ENCODE data around the gene IRF1. TPM values are rescaled to one million over a fixed set of nuclear protein-coding genes. Genes with fewer than 3 reads are reported as not detected.

IRF1 gene
- total RNA-seq, result 22.0 and 32.7 TPM in 2 replicates

GRCh38 chr5:132490484-132491367, at the start of gene IRF1:
TSS of gene IRF1 (minus strand) at chr5:132490773. CDS start at chr5:132489478, 1,295 bp downstream.

Other genes with a start within 250 kb of the IRF1 start
- gene PDLIM4, start 233.1 kb downstream of the IRF1 start, total RNA-seq, result 171 and 182 TPM in 2 replicates
- gene SLC22A4, start 196.4 kb downstream of the IRF1 start, total RNA-seq, result 1.1 and 2.1 TPM in 2 replicates
- gene SLC22A5, start 121.1 kb downstream of the IRF1 start, total RNA-seq, result 9.9 and 24.8 TPM in 2 replicates
- gene IL5, start 52.7 kb upstream of the IRF1 start, total RNA-seq, result not detected in 2 replicates
- 6.5 and 7.5 TPM in 2 replicates for gene RAD50, start 66.2 kb upstream of the IRF1 start, total RNA-seq
- not detected in 2 replicates for gene IL13, start 167.4 kb upstream of the IRF1 start, total RNA-seq
- not detected in 2 replicates for gene IL4, start 183.2 kb upstream of the IRF1 start, total RNA-seq
- gene KIF3A, start 246.8 kb upstream of the IRF1 start, total RNA-seq, result 2.9 and 3.1 TPM in 2 replicates